GM23338 (cell line): Measurements from ENCODE around the gene ERBB4. TPM values are rescaled to one million over a fixed set of nuclear protein-coding genes. Genes with fewer than 3 reads are reported as not detected.

ENCODE experiments used
- ATAC-seq: fragments of 200-7000 bp; cut with Tn5 transposase; 3 replicates; pipeline ENCODE4 v1.9.1; 2020
- DNase-seq: peaks from one replicate; pipeline ENCODE4 v3.0.0-alpha.2; 2015; ENCODE audit warnings: low spot score
- H2AFZ ChIP-seq: fragments of 200-600 bp; sonication (generic); 2 replicates; pipeline ENCODE4 v1.8.0; 2016; ENCODE audit warnings: antibody characterized with exemption, mild to moderate bottlenecking, moderate library complexity
- H3F3A ChIP-seq: fragments of 200-600 bp; sonication (generic); replicated peaks from 2 replicates; pipeline ENCODE4 v1.8.0; 2017; ENCODE audit warnings: antibody characterized with exemption, mixed run types, low read depth
- H3K27ac ChIP-seq: fragments of 200-600 bp; sonication (generic); 2 replicates; pipeline ENCODE4 v1.6.1; 2016; ENCODE audit warnings: low read depth
- H3K27me3 ChIP-seq: fragments of 200-600 bp; sonication (generic); 2 replicates; pipeline ENCODE4 v1.8.0; 2016; ENCODE audit warnings: mild to moderate bottlenecking, mixed run types, moderate library complexity; ENCODE audit not compliant: insufficient read depth
- H3K36me3 ChIP-seq: fragments of 200-600 bp; sonication (generic); 2 replicates; pipeline ENCODE4 v1.8.0; 2016; ENCODE audit warnings: mild to moderate bottlenecking; ENCODE audit not compliant: insufficient read depth
- H3K4me1 ChIP-seq: fragments of 200-600 bp; sonication (generic); 2 replicates; pipeline ENCODE4 v1.8.0; 2016; ENCODE audit warnings: mild to moderate bottlenecking, moderate library complexity; ENCODE audit not compliant: insufficient read depth
- H3K4me2 ChIP-seq: fragments of 200-600 bp; sonication (generic); 2 replicates; pipeline ENCODE4 v1.7.1; 2017; ENCODE audit warnings: mixed run types
- H3K4me3 ChIP-seq: fragments of 200-600 bp; sonication (generic); 2 replicates; pipeline ENCODE4 v1.6.1; 2016; ENCODE audit warnings: mixed run types
- H3K79me2 ChIP-seq: fragments of 200-600 bp; sonication (generic); replicated peaks from 2 replicates; pipeline ENCODE4 v1.8.0; 2017; ENCODE audit warnings: mild to moderate bottlenecking; ENCODE audit not compliant: insufficient read depth
- H3K9me2 ChIP-seq: fragments of 200-600 bp; sonication (generic); 2 replicates; pipeline ENCODE4 v1.8.0; 2017; ENCODE audit not compliant: insufficient read depth
- H4K20me1 ChIP-seq: fragments of 200-600 bp; sonication (generic); replicated peaks from 2 replicates; pipeline ENCODE4 v1.8.0; 2017; ENCODE audit warnings: mild to moderate bottlenecking; ENCODE audit not compliant: insufficient read depth
- H3K27ac Mint-ChIP-seq: 2 replicates; pipeline ENCODE4 v1.8.0; 2020; ENCODE audit warnings: inconsistent platforms, mild to moderate bottlenecking, moderate library complexity, mixed read lengths
- H3K27me3 Mint-ChIP-seq: 3 replicates; pipeline ENCODE4 v1.8.0; 2022; ENCODE audit warnings: low read depth, mild to moderate bottlenecking, moderate library complexity, mixed read lengths, inconsistent platforms; ENCODE audit not compliant: insufficient read depth, poor library complexity
- H3K36me3 Mint-ChIP-seq: 3 replicates; pipeline ENCODE4 v1.8.0; 2021; ENCODE audit warnings: low read depth, mild to moderate bottlenecking, inconsistent platforms, moderate library complexity, mixed read lengths
- H3K4me1 Mint-ChIP-seq: 3 replicates; pipeline ENCODE4 v1.8.0; 2020; ENCODE audit warnings: mild to moderate bottlenecking, inconsistent platforms, mixed read lengths
- H3K4me3 Mint-ChIP-seq: 3 replicates; pipeline ENCODE4 v1.8.0; 2021; ENCODE audit warnings: moderate library complexity, mild to moderate bottlenecking, inconsistent platforms, mixed read lengths
- H3K9me3 Mint-ChIP-seq: 3 replicates; pipeline ENCODE4 v1.8.0; 2020; ENCODE audit warnings: moderate library complexity, mild to moderate bottlenecking, inconsistent platforms, mixed read lengths
- JUNB ChIP-seq: IDR thresholded peaks from one replicate; pipeline ENCODE4 v1.6.1; 2016; ENCODE audit warnings: antibody characterized with exemption; ENCODE audit not compliant: unreplicated experiment
- NANOG ChIP-seq: IDR thresholded peaks from 2 replicates; pipeline ENCODE4 v1.6.1; 2016; ENCODE audit warnings: antibody characterized with exemption, borderline replicate concordance
- POLR2AphosphoS5 ChIP-seq: IDR thresholded peaks from 2 replicates; pipeline ENCODE4 v1.6.1; 2016; ENCODE audit warnings: antibody characterized with exemption, low read depth
- ZNF114 ChIP-seq: fragments of 250-450 bp; sonication (Bioruptor Pico); IDR thresholded peaks from 2 replicates; pipeline ENCODE4 v1.5.0; 2020; ENCODE audit warnings: mild to moderate bottlenecking, moderate library complexity
- ZNF331 ChIP-seq: fragments of 250-450 bp; sonication (Bioruptor Pico); IDR thresholded peaks from 2 replicates; pipeline ENCODE4 v1.5.0; 2020; ENCODE audit warnings: low read depth, mild to moderate bottlenecking, moderate library complexity
- polyA plus RNA-seq: library from polyadenylated mRNA; unstranded; fragments of >200 nt; fragmentation: Nextera tagmentation; extraction: Ambion mirVana; gene quantifications from 2 replicates; pipeline ENCODE4 v1.2.1, GENCODE V29; 2016
- total RNA-seq: library from RNA; depleted of rRNA; stranded (reverse); fragments of >200 nt; shearing (Covaris generic); gene quantifications from 2 replicates; pipeline ENCODE4 v1.2.3, GENCODE V29; 2014
- TF ChIP-seq, protein P1 (sequence below): fragments of 250-450 bp; sonication (Bioruptor Pico); IDR thresholded peaks from 2 replicates; pipeline ENCODE4 v1.5.0; 2020; ENCODE audit warnings: mild to moderate bottlenecking, moderate library complexity
- TF ChIP-seq, protein P2 (sequence below), 2 experiments: fragments of 200-600 bp in 1 of 2; sonication (generic) in 1 of 2; conservative IDR thresholded peaks; 2 replicates each; pipeline versions ENCODE4 v1.5.1 to v1.6.1; 2016 to 2017; ENCODE audit warnings: antibody characterized with exemption in 2 of 2, low read depth in 2 of 2, mild to moderate bottlenecking in 2 of 2, moderate library complexity in 1 of 2
- TF ChIP-seq, protein P3 (sequence below): IDR thresholded peaks from 2 replicates; pipeline ENCODE4 v1.6.1; 2016; ENCODE audit warnings: antibody characterized with exemption

ERBB4 gene
- total and polyA plus RNA-seq, 2 experiments from 2014 or later = 0.73 to 1.1 TPM

GRCh38 chr2:212526059-212526458 is 12.5 kb downstream of the ERBB4 start:
- TF ChIP-seq, protein P1, sequence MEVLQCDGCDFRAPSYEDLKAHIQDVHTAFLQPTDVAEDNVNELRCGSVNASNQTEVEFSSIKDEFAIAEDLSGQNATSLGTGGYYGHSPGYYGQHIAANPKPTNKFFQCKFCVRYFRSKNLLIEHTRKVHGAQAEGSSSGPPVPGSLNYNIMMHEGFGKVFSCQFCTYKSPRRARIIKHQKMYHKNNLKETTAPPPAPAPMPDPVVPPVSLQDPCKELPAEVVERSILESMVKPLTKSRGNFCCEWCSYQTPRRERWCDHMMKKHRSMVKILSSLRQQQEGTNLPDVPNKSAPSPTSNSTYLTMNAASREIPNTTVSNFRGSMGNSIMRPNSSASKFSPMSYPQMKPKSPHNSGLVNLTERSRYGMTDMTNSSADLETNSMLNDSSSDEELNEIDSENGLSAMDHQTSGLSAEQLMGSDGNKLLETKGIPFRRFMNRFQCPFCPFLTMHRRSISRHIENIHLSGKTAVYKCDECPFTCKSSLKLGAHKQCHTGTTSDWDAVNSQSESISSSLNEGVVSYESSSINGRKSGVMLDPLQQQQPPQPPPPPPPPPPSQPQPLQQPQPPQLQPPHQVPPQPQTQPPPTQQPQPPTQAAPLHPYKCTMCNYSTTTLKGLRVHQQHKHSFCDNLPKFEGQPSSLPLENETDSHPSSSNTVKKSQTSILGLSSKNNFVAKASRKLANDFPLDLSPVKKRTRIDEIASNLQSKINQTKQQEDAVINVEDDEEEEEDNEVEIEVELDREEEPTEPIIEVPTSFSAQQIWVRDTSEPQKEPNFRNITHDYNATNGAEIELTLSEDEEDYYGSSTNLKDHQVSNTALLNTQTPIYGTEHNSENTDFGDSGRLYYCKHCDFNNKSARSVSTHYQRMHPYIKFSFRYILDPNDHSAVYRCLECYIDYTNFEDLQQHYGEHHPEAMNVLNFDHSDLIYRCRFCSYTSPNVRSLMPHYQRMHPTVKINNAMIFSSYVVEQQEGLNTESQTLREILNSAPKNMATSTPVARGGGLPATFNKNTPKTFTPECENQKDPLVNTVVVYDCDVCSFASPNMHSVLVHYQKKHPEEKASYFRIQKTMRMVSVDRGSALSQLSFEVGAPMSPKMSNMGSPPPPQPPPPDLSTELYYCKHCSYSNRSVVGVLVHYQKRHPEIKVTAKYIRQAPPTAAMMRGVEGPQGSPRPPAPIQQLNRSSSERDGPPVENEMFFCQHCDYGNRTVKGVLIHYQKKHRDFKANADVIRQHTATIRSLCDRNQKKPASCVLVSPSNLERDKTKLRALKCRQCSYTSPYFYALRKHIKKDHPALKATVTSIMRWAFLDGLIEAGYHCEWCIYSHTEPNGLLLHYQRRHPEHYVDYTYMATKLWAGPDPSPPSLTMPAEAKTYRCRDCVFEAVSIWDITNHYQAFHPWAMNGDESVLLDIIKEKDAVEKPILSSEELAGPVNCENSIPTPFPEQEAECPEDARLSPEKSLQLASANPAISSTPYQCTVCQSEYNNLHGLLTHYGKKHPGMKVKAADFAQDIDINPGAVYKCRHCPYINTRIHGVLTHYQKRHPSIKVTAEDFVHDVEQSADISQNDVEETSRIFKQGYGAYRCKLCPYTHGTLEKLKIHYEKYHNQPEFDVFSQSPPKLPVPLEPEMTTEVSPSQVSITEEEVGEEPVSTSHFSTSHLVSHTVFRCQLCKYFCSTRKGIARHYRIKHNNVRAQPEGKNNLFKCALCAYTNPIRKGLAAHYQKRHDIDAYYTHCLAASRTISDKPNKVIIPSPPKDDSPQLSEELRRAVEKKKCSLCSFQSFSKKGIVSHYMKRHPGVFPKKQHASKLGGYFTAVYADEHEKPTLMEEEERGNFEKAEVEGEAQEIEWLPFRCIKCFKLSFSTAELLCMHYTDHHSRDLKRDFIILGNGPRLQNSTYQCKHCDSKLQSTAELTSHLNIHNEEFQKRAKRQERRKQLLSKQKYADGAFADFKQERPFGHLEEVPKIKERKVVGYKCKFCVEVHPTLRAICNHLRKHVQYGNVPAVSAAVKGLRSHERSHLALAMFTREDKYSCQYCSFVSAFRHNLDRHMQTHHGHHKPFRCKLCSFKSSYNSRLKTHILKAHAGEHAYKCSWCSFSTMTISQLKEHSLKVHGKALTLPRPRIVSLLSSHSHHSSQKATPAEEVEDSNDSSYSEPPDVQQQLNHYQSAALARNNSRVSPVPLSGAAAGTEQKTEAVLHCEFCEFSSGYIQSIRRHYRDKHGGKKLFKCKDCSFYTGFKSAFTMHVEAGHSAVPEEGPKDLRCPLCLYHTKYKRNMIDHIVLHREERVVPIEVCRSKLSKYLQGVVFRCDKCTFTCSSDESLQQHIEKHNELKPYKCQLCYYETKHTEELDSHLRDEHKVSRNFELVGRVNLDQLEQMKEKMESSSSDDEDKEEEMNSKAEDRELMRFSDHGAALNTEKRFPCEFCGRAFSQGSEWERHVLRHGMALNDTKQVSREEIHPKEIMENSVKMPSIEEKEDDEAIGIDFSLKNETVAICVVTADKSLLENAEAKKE (CRISPR knock-in tag) = no peak
- TF ChIP-seq ZNF114 (CRISPR knock-in tag) (no peak), JUNB (no peak), NANOG (no peak), POLR2AphosphoS5 (no peak), ZNF331 (no peak)
- TF ChIP-seq, protein P2, sequence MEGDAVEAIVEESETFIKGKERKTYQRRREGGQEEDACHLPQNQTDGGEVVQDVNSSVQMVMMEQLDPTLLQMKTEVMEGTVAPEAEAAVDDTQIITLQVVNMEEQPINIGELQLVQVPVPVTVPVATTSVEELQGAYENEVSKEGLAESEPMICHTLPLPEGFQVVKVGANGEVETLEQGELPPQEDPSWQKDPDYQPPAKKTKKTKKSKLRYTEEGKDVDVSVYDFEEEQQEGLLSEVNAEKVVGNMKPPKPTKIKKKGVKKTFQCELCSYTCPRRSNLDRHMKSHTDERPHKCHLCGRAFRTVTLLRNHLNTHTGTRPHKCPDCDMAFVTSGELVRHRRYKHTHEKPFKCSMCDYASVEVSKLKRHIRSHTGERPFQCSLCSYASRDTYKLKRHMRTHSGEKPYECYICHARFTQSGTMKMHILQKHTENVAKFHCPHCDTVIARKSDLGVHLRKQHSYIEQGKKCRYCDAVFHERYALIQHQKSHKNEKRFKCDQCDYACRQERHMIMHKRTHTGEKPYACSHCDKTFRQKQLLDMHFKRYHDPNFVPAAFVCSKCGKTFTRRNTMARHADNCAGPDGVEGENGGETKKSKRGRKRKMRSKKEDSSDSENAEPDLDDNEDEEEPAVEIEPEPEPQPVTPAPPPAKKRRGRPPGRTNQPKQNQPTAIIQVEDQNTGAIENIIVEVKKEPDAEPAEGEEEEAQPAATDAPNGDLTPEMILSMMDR (conservative IDR thresholded peaks at IDR 0.05; ENCODE audit: low read depth in 2 of 2) = no peak
- TF ChIP-seq, protein P3, sequence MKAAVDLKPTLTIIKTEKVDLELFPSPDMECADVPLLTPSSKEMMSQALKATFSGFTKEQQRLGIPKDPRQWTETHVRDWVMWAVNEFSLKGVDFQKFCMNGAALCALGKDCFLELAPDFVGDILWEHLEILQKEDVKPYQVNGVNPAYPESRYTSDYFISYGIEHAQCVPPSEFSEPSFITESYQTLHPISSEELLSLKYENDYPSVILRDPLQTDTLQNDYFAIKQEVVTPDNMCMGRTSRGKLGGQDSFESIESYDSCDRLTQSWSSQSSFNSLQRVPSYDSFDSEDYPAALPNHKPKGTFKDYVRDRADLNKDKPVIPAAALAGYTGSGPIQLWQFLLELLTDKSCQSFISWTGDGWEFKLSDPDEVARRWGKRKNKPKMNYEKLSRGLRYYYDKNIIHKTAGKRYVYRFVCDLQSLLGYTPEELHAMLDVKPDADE = no peak
- Histone ChIP-seq H3K9me2 (no peaks in the 10 kb centered on the region), H3K79me2 (no peaks in the 10 kb centered on the region), H2AFZ (no peak overlapping the region), H3K4me2 (no peak overlapping the region), H4K20me1 (no peaks in the 10 kb centered on the region), H3K4me1 (no peaks in the 10 kb centered on the region), H3F3A (no peaks in the 10 kb centered on the region), H3K27me3 (no peaks in the 10 kb centered on the region), H3K27ac (no peak overlapping the region), H3K36me3 (no peaks in the 10 kb centered on the region), H3K4me3 (no peak overlapping the region)
- Mint-ChIP-seq H3K4me3 (no peak overlapping the region), H3K27me3 (no peaks in the 10 kb centered on the region), H3K36me3 (no peaks in the 10 kb centered on the region), H3K9me3 (no peaks in the 10 kb centered on the region), H3K27ac (no peak overlapping the region), H3K4me1 (peaks cover 2% of the 10 kb centered on the region; the same call in 1 of the 3 replicates)
- DNase-seq (no peak), ATAC-seq (no peak)
